ENCODE data around the gene ATL3. TPM values are rescaled to one million over a fixed set of nuclear protein-coding genes. Genes with fewer than 3 reads are reported as not detected.

Gene ATL3
- total RNA-seq, 2 donors from 2014 or later = 38.2 to 55.2 TPM

DNA sequence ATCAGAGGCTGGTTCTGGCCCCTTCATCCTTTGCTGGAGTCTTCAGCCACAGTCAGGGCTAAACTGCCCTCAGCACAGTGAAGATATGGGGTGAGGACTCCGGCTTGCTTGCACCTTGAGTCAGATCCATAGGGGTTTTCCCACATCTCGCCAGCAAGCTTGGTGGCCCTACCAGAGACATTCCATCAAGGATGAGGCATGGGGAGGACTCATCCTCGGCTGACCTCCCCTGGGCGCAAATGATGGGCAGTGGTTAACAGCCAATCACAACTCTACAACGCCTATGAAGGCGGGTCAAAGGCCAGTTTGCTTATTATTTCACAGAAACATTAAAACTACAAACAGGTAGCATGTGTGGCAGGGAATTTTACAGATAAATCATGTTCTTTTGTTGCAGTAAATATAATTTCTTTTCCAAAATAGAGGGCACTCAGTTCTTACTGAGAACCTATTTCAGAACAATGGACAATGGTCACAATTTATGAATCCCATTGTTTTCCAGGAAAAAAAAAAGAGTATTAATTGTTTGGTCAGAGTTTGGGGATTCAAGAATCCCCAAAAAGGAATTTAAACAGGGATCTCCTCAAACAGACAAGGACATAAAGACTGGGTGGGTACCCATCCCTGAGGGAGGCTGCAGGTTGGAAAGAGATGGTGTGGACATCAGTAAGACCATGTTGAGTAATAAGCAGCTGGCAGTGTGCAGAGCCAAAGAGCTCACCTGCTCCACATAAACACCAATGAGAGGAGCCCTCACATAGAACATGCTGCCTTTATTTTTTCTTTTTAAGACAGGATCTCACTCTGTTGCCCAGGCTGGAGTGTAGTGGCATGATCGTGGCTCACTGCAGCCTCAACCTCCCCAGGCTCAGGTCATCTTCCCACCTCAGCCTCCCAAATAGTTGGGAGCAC lies 71.7 kb downstream of the ATL3 start:
- H3K9me3 ChIP-seq = no peaks in the 10 kb centered on the region
- intact Hi-C loops (cut with DNase I) = no loop called here

DNA sequence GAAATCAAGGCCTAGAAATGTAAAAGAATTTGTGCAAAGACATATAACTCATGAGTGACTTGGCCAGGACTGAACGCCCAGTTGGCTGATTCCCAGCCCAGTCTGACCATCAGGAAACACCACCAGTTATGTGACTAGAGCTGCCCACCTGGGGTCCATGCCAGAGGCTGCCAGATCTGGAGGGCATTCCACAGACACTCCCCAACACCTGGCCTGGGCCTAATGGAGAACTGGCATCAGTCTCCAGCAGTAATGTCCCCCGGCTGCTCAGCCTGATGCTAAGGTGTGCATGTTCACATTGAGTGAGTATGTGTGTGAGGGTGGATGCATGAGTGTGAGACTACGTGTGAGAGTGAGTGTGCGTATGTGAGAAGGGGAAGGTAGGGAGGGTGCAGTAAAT lies 72.6 kb downstream of the ATL3 start:
- no peak for DNase-seq
- intact Hi-C loops (cut with DNase I) = no loop called here
- H3K4me3 ChIP-seq = no peak overlapping the region
- H3K36me3 ChIP-seq = no peaks in the 10 kb centered on the region
- no peak for TF ChIP-seq CTCF (IDR thresholded peaks at IDR 0.05)
- no peak overlapping the region for H3K27ac ChIP-seq
- H3K9ac ChIP-seq (ENCODE audit: low read depth in 2 of 2, low read length in 2 of 2) = no peak overlapping the region
- H3K4me1 ChIP-seq = no peaks in the 10 kb centered on the region
- no peaks in the 10 kb centered on the region for H3K27me3 ChIP-seq
- no peaks in the 10 kb centered on the region for H3K9me3 ChIP-seq

More for the DNA sequence above, 71.7 kb downstream of the ATL3 start:
- no peaks in the 10 kb centered on the region for H3K4me1 ChIP-seq
- H3K36me3 ChIP-seq = no peaks in the 10 kb centered on the region
- H3K9ac ChIP-seq (ENCODE audit: low read depth in 2 of 2, low read length in 2 of 2) = no peak overlapping the region
- no peak overlapping the region for H3K27ac ChIP-seq
- no peak for TF ChIP-seq CTCF (IDR thresholded peaks at IDR 0.05)
- H3K4me3 ChIP-seq = no peak overlapping the region
- no peaks in the 10 kb centered on the region for H3K27me3 ChIP-seq
- DNase-seq = no peak

DNA sequence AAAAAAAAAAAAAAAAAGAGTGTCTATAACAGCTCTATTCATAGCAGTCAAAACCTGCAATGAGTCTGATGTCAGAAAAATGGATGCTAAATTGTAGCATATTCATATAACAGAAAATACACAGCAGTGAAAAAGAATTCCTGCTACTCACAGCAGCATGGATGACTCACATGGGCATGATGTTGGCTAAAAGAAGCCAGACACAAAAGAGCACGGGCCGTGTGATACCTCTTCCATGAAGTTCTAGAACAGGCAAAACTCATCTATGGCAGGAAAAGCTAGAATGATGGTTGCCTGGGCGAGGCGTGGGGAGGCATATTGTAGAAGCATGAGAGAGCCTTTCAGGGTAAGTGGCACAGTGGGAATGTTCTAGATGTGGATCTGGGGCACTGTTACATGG lies 75.9 kb downstream of the ATL3 start:
- Histone ChIP-seq H3K9me3 (no peaks in the 10 kb centered on the region), H3K4me3 (no peak overlapping the region), H3K9ac (ENCODE audit: low read depth in 2 of 2, low read length in 2 of 2) (no peak overlapping the region), H3K27me3 (no peaks in the 10 kb centered on the region), H3K4me1 (no peaks in the 10 kb centered on the region), H3K36me3 (no peaks in the 10 kb centered on the region), H3K27ac (no peak overlapping the region)
- no peak for TF ChIP-seq CTCF (IDR thresholded peaks at IDR 0.05)
- intact Hi-C loops (cut with DNase I) = no loop called here
- peak; percentile 5 for DNase-seq

DNA sequence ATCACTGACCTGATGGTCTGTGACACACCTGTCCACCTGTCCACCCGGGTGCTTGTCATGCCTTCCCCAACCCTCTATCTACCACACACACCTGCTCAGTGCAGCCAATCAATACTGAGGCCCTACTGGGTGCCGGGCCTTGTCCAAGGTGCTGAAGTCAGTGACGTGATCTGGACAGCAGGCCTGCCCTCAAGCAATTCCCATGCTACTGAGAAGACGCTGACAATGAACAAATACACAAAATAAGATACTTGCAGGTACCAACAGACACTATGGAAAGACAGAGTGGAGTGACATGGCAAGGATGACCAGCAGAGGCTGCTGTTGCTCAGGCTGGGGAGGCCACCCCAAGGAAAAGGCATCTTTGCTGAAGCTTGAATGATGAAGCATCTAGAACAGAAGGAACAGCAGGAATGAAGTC lies 78.2 kb downstream of the ATL3 start:
- Histone ChIP-seq H3K9ac (ENCODE audit: low read depth in 2 of 2, low read length in 2 of 2) (no peak overlapping the region), H3K27ac (no peak overlapping the region), H3K4me3 (no peak overlapping the region), H3K27me3 (no peaks in the 10 kb centered on the region), H3K36me3 (no peaks in the 10 kb centered on the region), H3K4me1 (no peaks in the 10 kb centered on the region), H3K9me3 (no peaks in the 10 kb centered on the region)
- TF ChIP-seq CTCF (IDR thresholded peaks at IDR 0.05) = peak; percentile 39
- intact Hi-C loops (cut with DNase I) = no loop called here
- no peak for DNase-seq

- no peaks in the 10 kb centered on the region for H3K27me3 ChIP-seq
- intact Hi-C loops (cut with DNase I) = no loop called here
- no peaks in the 10 kb centered on the region for H3K4me1 ChIP-seq
- H3K4me3 ChIP-seq = no peak overlapping the region
- no peaks in the 10 kb centered on the region for H3K9me3 ChIP-seq
- TF ChIP-seq CTCF (IDR thresholded peaks at IDR 0.05) = no peak
- H3K36me3 ChIP-seq = no peaks in the 10 kb centered on the region
- no peak for DNase-seq
- no peak overlapping the region for H3K9ac ChIP-seq (ENCODE audit: low read depth in 2 of 2, low read length in 2 of 2)
- no peak overlapping the region for H3K27ac ChIP-seq
Measured at GRCh38 chr11:63590024-63590788, 81.0 kb downstream of the ATL3 start.
